H1 (cell line): ENCODE results near the gene FOXQ1. TPM values are rescaled to one million over a fixed set of nuclear protein-coding genes. Genes with fewer than 3 reads are reported as not detected.

Experiments
- CTCF ChIA-PET: fragments of 300-600 bp; sonication (Branson Sonifier 250); formaldehyde crosslinking; loops from one replicate; lab custom pipeline; 2021; ENCODE audit not compliant: partially characterized antibody; lab: Charles Lee
- POLR2A ChIA-PET: fragments of 300-600 bp; sonication (Branson Sonifier 250); formaldehyde crosslinking; loops from one replicate; lab custom pipeline; 2021; ENCODE audit warnings: inconsistent platforms; ENCODE audit not compliant: partially characterized antibody; lab: Charles Lee
- DNase-seq, 2 experiments: peaks; one replicate each; pipeline versions ENCODE4 v3.0.0 to v3.0.0-alpha.2; 2010 to 2022; ENCODE audit warnings: low spot score in 2 of 2, low read depth in 1 of 2, mixed read lengths in 1 of 2
- FAIRE-seq: peaks from 2 replicates; lab custom pipeline; 2011; peaks lifted over from hg19 to GRCh38; lab: Jason Lieb, UNC
- H2AFZ ChIP-seq: 2 replicates; pipeline ENCODE4 v1.8.1; 2012; ENCODE audit warnings: low read length, inconsistent platforms
- H2AK5ac ChIP-seq: 2 replicates; pipeline ENCODE4 v1.6.1; 2013; ENCODE audit warnings: low read depth, low read length
- H2BK120ac ChIP-seq: replicated peaks from 2 replicates; pipeline ENCODE3; 2013; ENCODE audit warnings: low read depth, low read length, inconsistent platforms
- H2BK12ac ChIP-seq: 2 replicates; pipeline ENCODE4 v1.6.1; 2013; ENCODE audit warnings: low read depth, low read length
- H2BK15ac ChIP-seq: 2 replicates; pipeline ENCODE4 v1.6.1; 2013; ENCODE audit warnings: low read length
- H2BK20ac ChIP-seq: 2 replicates; pipeline ENCODE4 v1.6.1; 2013; ENCODE audit warnings: low read length
- H2BK5ac ChIP-seq: 2 replicates; pipeline ENCODE4 v1.6.1; 2013; ENCODE audit warnings: low read depth, low read length
- H3K14ac ChIP-seq: 2 replicates; pipeline ENCODE4 v1.6.1; 2013; ENCODE audit warnings: inconsistent platforms; ENCODE audit not compliant: insufficient read length
- H3K18ac ChIP-seq: 2 replicates; pipeline ENCODE4 v1.6.1; 2013; ENCODE audit warnings: low read length; ENCODE audit errors: extremely low read depth
- H3K23ac ChIP-seq: 2 replicates; pipeline ENCODE4 v1.6.1; 2013; ENCODE audit warnings: inconsistent platforms; ENCODE audit not compliant: insufficient read length
- H3K23me2 ChIP-seq: 2 replicates; pipeline ENCODE4 v1.6.1; 2013; ENCODE audit warnings: low read depth, low read length
- H3K27ac ChIP-seq: 2 replicates; pipeline ENCODE4 v1.6.1; 2011; ENCODE audit warnings: low read depth, low read length, inconsistent platforms
- H3K27me3 ChIP-seq, 4 experiments: replicated peaks in 1 of 4; 1 replicate in 1 of 4; 2 replicates in 3 of 4; pipeline versions ENCODE4 v1.6.1 to v1.8.1; 2011 to 2013; ENCODE audit warnings: low read length in 3 of 4, mild to moderate bottlenecking in 3 of 4, inconsistent platforms in 2 of 4, mixed read lengths in 2 of 4, moderate library complexity in 1 of 4; ENCODE audit not compliant: control insufficient read depth in 3 of 4, insufficient read depth in 3 of 4; ENCODE audit errors: extremely low read depth in 1 of 4
- H3K36me3 ChIP-seq, 4 experiments: 2 replicates each; pipeline versions ENCODE4 v1.6.1 to v1.8.1; 2011 to 2013; ENCODE audit warnings: mild to moderate bottlenecking in 4 of 4, low read length in 3 of 4, moderate library complexity in 2 of 4, control low read depth in 1 of 4, inconsistent platforms in 1 of 4; ENCODE audit not compliant: insufficient read depth in 4 of 4, control insufficient read depth in 2 of 4
- H3K4ac ChIP-seq: replicated peaks from 2 replicates; pipeline ENCODE3; 2013; ENCODE audit warnings: low read length, low read depth, mixed read lengths, inconsistent platforms; ENCODE audit not compliant: insufficient read length
- H3K4me1 ChIP-seq, 4 experiments: replicated peaks in 1 of 4; 1 replicate in 1 of 4; 2 replicates in 3 of 4; pipeline versions ENCODE4 v1.6.1 to v1.8.1; 2011 to 2013; ENCODE audit warnings: low read length in 3 of 4, inconsistent platforms in 2 of 4, mixed read lengths in 1 of 4; ENCODE audit not compliant: insufficient read depth in 4 of 4, control insufficient read depth in 3 of 4
- H3K4me2 ChIP-seq, 2 experiments: 2 replicates each; pipeline versions ENCODE4 v1.6.1 to v1.8.1; 2011 to 2013; ENCODE audit warnings: low read depth in 2 of 2, low read length in 2 of 2, control low read depth in 1 of 2, inconsistent platforms in 1 of 2, mild to moderate bottlenecking in 1 of 2; ENCODE audit not compliant: insufficient read depth in 1 of 2
- H3K4me3 ChIP-seq, 4 experiments: fragments of 200-600, 300-600 bp in 1 of 4; sonication (generic), shearing (Covaris generic), sonication (Bioruptor Twin) in 1 of 4; 2 replicates each; pipeline versions ENCODE4 v1.5.1 to v1.8.1; 2011 to 2016; ENCODE audit warnings: low read length in 4 of 4, low read depth in 3 of 4, control low read depth in 2 of 4, inconsistent platforms in 2 of 4, mild to moderate bottlenecking in 2 of 4, mixed read lengths in 1 of 4, moderate library complexity in 1 of 4; ENCODE audit not compliant: insufficient read depth in 2 of 4; ENCODE audit errors: extremely low read depth in 1 of 4
- H3K56ac ChIP-seq: replicated peaks from 2 replicates; pipeline ENCODE3; 2013; ENCODE audit warnings: low read depth, mild to moderate bottlenecking, mixed read lengths, low read length, inconsistent platforms; ENCODE audit not compliant: insufficient read length
- H3K79me1 ChIP-seq: 2 replicates; pipeline ENCODE4 v1.6.1; 2013; ENCODE audit warnings: low read depth, low read length, control low read depth
- H3K79me2 ChIP-seq, 2 experiments: 2 replicates each; pipeline versions ENCODE4 v1.6.1 to v1.8.1; 2012 to 2013; ENCODE audit warnings: low read length in 2 of 2, mild to moderate bottlenecking in 2 of 2, inconsistent platforms in 1 of 2; ENCODE audit not compliant: insufficient read depth in 2 of 2, control insufficient read depth in 1 of 2
- H3K9ac ChIP-seq, 4 experiments: replicated peaks in 1 of 4; 1 replicate in 1 of 4; 2 replicates in 3 of 4; pipeline versions ENCODE4 v1.6.1 to v1.8.1; 2011 to 2013; ENCODE audit warnings: low read depth in 3 of 4, low read length in 3 of 4, control low read depth in 2 of 4, mild to moderate bottlenecking in 2 of 4, moderate library complexity in 2 of 4, inconsistent platforms in 1 of 4; ENCODE audit errors: extremely low read depth in 1 of 4
- H3K9me3 ChIP-seq, 2 experiments: 2 replicates each; pipeline versions ENCODE4 v1.6.1 to v1.8.1; 2012 to 2013; ENCODE audit warnings: mild to moderate bottlenecking in 2 of 2, moderate library complexity in 2 of 2, control low read depth in 1 of 2, inconsistent platforms in 1 of 2, low read depth in 1 of 2, low read length in 1 of 2, mixed read lengths in 1 of 2; ENCODE audit not compliant: insufficient read depth in 2 of 2
- H4K20me1 ChIP-seq, 2 experiments: replicated peaks in 1 of 2; 2 replicates each; pipeline versions ENCODE3 to v1.8.1; 2011 to 2013; ENCODE audit warnings: inconsistent platforms in 2 of 2, low read length in 2 of 2, mild to moderate bottlenecking in 1 of 2; ENCODE audit not compliant: insufficient read depth in 2 of 2, control insufficient read depth in 1 of 2
- H4K5ac ChIP-seq: 2 replicates; pipeline ENCODE4 v1.6.1; 2013; ENCODE audit warnings: low read length, low read depth, mixed read lengths, inconsistent platforms; ENCODE audit not compliant: insufficient read length
- H4K8ac ChIP-seq: 2 replicates; pipeline ENCODE4 v1.8.0; 2013; ENCODE audit warnings: mild to moderate bottlenecking, moderate library complexity, low read length, inconsistent platforms; ENCODE audit not compliant: insufficient read depth; ENCODE audit errors: extremely low read depth
- H4K91ac ChIP-seq: replicated peaks from 2 replicates; pipeline ENCODE3; 2013; ENCODE audit warnings: low read length, mixed read lengths, inconsistent platforms; ENCODE audit not compliant: insufficient read length
- MAFK ChIP-seq: IDR thresholded peaks from 2 replicates; pipeline ENCODE4 v1.6.1; 2012; ENCODE audit warnings: low read depth, mild to moderate bottlenecking, improper control_type of control experiment, low read length
- NRF1 ChIP-seq: IDR thresholded peaks from 2 replicates; pipeline ENCODE4 v1.6.1; 2011; ENCODE audit warnings: mild to moderate bottlenecking, low read depth, low read length, improper control_type of control experiment
- RAD21 ChIP-seq, 2 experiments: IDR thresholded peaks in 1 of 2; conservative IDR thresholded peaks in 1 of 2; 2 replicates each; pipeline ENCODE4 v1.6.1; 2011; ENCODE audit warnings: low read depth in 2 of 2, low read length in 2 of 2, improper control_type of control experiment in 1 of 2, inconsistent platforms in 1 of 2, mild to moderate bottlenecking in 1 of 2, moderate library complexity in 1 of 2
- WGBS, 2 experiments: shearing (Covaris generic) in 1 of 2; methylation state at CpG; one replicate each; pipeline versions ENCODE4 v1.1.6 to v1.1.7; 2013 to 2015; ENCODE audit warnings: low lambda C conversion rate in 2 of 2, mixed read lengths in 2 of 2, inconsistent platforms in 1 of 2, low coverage in 1 of 2, missing lambda C conversion rate in 1 of 2; ENCODE audit not compliant: insufficient replicate concordance in 2 of 2, insufficient coverage in 1 of 2, insufficient read length in 1 of 2; ENCODE audit errors: extremely low coverage in 1 of 2, missing lambda C conversion rate in 1 of 2; 5-methylcytosine and 5-hydroxymethylcytosine counted together
- polyA plus RNA-seq, 7 experiments: library from polyadenylated mRNA; depleted of rRNA in 3 of 7; stranded (reverse) in 5 of 7; unstranded in 2 of 7; fragments of >200 nt in 5 of 7; fragments of 200-250 nt in 2 of 7; gene quantifications; 1 replicate in 5 of 7; 2 replicates in 1 of 7; 4 replicates in 1 of 7; pipeline versions ENCODE4 v1.2.1 to v1.2.3, GENCODE V29; 2011 to 2013; ENCODE audit warnings: missing spikeins in 2 of 7, mixed read lengths in 2 of 7
- total RNA-seq: library from RNA; stranded (reverse); fragmentation: NEBNext Ultra II Directional; extraction: Animal tissue kit (Norgen Biotek cat#: 25700); gene quantifications from 2 replicates; pipeline ENCODE4 v1.2.1, GENCODE V29; 2021

Gene FOXQ1
- total and polyA plus RNA-seq, 2 of the 8 experiments (the other 6 are each of a cell fraction or from before 2014, with no cell fraction given): 0.03 TPM; not detected in 1

GRCh38 chr6:1264619-1265445 is 47.1 kb upstream of the FOXQ1 start:
- no peak overlapping the region for H3K23ac ChIP-seq
- H3K9ac ChIP-seq: no peak overlapping the region
- DNase-seq: no peak
- no peaks in the 10 kb centered on the region for H3K36me3 ChIP-seq
- CTCF ChIA-PET: interaction anchor here (1.0 to 1.9 kb wide), 4 partner anchors 8 to 44 kb away, joined by 3 to 4 read pairs (median 4); no protein-coding TSS in a partner anchor
- no peak overlapping the region for H2BK5ac ChIP-seq
- FAIRE-seq: no peak
- no peak overlapping the region for H4K8ac ChIP-seq
- 0 out of 4 replicates have a peak, but pooled peaks of 1 of the 2 experiments have one; percentile 2 for TF ChIP-seq RAD21 (IDR thresholded peaks at IDR 0.05 in 1 of 2, conservative IDR thresholded peaks at IDR 0.05 in 1 of 2; ENCODE audit: low read depth in 2 of 2, low read length in 2 of 2)
- peak; percentile 39; the same call in 1 of the 2 replicates for TF ChIP-seq MAFK
- TF ChIP-seq NRF1: no peak
- H4K5ac ChIP-seq: no peak overlapping the region
- no peak overlapping the region for H3K56ac ChIP-seq
- no peak overlapping the region for H3K18ac ChIP-seq
- H3K4me1 ChIP-seq: peaks cover 0 to 5% (median 2%) of the 10 kb centered on the region in 4 experiments; a peak in 2 of 7 replicates
- no peak overlapping the region for H3K4me3 ChIP-seq
- no peak overlapping the region for H3K4me2 ChIP-seq
- no peak overlapping the region for H3K14ac ChIP-seq
- 88% methylated on average over 11 of the region's 11 CpGs; no CpG with 5 or more reads in 1 of the 2 experiments for WGBS, 2 experiments
- no peaks in the 10 kb centered on the region for H3K79me1 ChIP-seq
- no peak overlapping the region for H2BK20ac ChIP-seq
- no peak overlapping the region for H3K27ac ChIP-seq
- H3K23me2 ChIP-seq: no peaks in the 10 kb centered on the region
- no peak overlapping the region for H2BK120ac ChIP-seq
- no peak overlapping the region for H3K4ac ChIP-seq
- peaks cover 0 to 2% of the 10 kb centered on the region in 2 experiments for H4K20me1 ChIP-seq
- H2BK15ac ChIP-seq: no peak overlapping the region
- no peaks in the 10 kb centered on the region for H3K9me3 ChIP-seq
- H4K91ac ChIP-seq: no peak overlapping the region
- no peak overlapping the region for H2AFZ ChIP-seq
- H2BK12ac ChIP-seq: no peak overlapping the region
- POLR2A ChIA-PET: no interaction called here
- no peaks in the 10 kb centered on the region for H3K27me3 ChIP-seq
- no peaks in the 10 kb centered on the region for H3K79me2 ChIP-seq
- H2AK5ac ChIP-seq: no peak overlapping the region
